OCI-LY7 (cell line): ENCODE measurements around the gene DSCAM.

Source experiments
- CTCF ChIP-seq: fragments of 200-600 bp; sonication (generic); conservative IDR thresholded peaks from 2 replicates; pipeline ENCODE4 v1.5.1; 2014; ENCODE audit warnings: mild to moderate bottlenecking, antibody characterized with exemption, low read length, moderate library complexity, mixed read lengths
- EZH2phosphoT487 ChIP-seq: fragments of 200-600 bp; sonication (generic); IDR thresholded peaks from 2 replicates; pipeline ENCODE4 v1.6.1; 2018; ENCODE audit warnings: low read depth, borderline replicate concordance, mild to moderate bottlenecking, mixed run types, antibody characterized with exemption, low read length, moderate library complexity, mixed read lengths

GRCh38 chr21:40623528-40623927, 223.4 kb downstream of the DSCAM start:
- no peak for TF ChIP-seq CTCF
- no peak for TF ChIP-seq EZH2phosphoT487
